ENCODE data around the gene GTF2A1.

DNA sequence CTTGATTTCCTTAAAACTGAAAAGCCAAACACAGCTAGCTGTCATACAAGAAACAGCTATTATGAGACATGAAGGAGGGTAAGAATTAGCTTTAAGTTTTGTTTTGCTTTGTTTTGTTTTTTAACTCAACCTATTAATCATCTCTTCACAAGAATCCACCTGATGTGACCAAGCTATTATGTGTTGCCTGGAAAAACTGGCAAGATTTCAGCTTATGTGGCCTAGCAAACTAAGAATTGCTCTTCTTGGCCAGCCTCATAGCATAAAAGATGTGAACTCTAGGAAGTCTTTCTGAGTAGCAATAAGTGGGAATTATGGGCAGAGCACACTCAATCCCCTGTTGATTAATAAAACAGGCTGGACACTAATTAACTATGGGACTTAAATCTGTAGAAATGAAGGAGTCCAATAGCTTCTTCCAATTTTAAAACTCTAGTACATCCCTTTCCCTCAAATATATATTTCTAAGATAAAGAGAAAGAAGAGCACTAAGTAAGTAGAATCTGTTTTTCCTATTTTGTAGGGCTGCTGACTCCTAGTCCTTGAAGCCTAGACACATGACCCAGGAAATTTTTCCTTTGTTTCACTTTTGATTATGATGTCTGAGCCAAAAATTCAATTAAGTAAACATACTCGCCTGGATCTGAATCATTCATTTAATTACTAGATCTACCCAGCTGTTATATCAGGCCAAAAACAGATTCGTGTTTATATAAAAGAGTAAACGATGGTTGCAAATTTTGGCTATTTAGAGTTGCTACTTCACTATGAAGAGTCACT, 75.7 kb downstream of the GTF2A1 start:
- TF ChIP-seq, protein P1, sequence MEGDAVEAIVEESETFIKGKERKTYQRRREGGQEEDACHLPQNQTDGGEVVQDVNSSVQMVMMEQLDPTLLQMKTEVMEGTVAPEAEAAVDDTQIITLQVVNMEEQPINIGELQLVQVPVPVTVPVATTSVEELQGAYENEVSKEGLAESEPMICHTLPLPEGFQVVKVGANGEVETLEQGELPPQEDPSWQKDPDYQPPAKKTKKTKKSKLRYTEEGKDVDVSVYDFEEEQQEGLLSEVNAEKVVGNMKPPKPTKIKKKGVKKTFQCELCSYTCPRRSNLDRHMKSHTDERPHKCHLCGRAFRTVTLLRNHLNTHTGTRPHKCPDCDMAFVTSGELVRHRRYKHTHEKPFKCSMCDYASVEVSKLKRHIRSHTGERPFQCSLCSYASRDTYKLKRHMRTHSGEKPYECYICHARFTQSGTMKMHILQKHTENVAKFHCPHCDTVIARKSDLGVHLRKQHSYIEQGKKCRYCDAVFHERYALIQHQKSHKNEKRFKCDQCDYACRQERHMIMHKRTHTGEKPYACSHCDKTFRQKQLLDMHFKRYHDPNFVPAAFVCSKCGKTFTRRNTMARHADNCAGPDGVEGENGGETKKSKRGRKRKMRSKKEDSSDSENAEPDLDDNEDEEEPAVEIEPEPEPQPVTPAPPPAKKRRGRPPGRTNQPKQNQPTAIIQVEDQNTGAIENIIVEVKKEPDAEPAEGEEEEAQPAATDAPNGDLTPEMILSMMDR (IDR thresholded peaks at IDR 0.05), result no peak
- TF ChIP-seq EZH2 (IDR thresholded peaks at IDR 0.05), result no peak
- TF ChIP-seq EZH2phosphoT487 (IDR thresholded peaks at IDR 0.05), result no peak

Data from neural progenitor cell (in vitro differentiated cells).